Duodenal mucosa (tissue), 2 donors: Measurements from ENCODE around the gene GFI1.

ENCODE experiments used
- H3K27ac ChIP-seq: one replicate; pipeline ENCODE4 v1.7.0; 2013; ENCODE audit warnings: low read depth, low read length
- H3K27me3 ChIP-seq, 2 donors: one replicate each; pipeline ENCODE4 v1.7.0; 2013; ENCODE audit warnings: low read length in 2 of 2, control low read depth in 1 of 2; ENCODE audit not compliant: insufficient read depth in 2 of 2, control insufficient read depth in 1 of 2
- H3K36me3 ChIP-seq, 2 donors: one replicate each; pipeline ENCODE4 v1.7.0; 2013; ENCODE audit warnings: low read length in 2 of 2, control low read depth in 1 of 2; ENCODE audit not compliant: insufficient read depth in 2 of 2, control insufficient read depth in 1 of 2
- H3K4me1 ChIP-seq, 2 donors: one replicate each; pipeline ENCODE4 v1.7.0; 2013; ENCODE audit warnings: low read length in 2 of 2, control low read depth in 1 of 2; ENCODE audit not compliant: insufficient read depth in 2 of 2, control insufficient read depth in 1 of 2
- H3K4me3 ChIP-seq, 2 donors: one replicate each; pipeline ENCODE4 v1.7.0; 2013; ENCODE audit warnings: low read length in 2 of 2, low read depth in 1 of 2
- H3K9ac ChIP-seq, 2 donors: one replicate each; pipeline ENCODE4 v1.7.0; 2013; ENCODE audit warnings: low read length in 2 of 2, low read depth in 1 of 2
- H3K9me3 ChIP-seq, 2 donors: one replicate each; pipeline ENCODE4 v1.7.0; 2013; ENCODE audit warnings: low read length in 2 of 2, control low read depth in 1 of 2; ENCODE audit not compliant: control insufficient read depth in 1 of 2

GFI1 gene

DNA sequence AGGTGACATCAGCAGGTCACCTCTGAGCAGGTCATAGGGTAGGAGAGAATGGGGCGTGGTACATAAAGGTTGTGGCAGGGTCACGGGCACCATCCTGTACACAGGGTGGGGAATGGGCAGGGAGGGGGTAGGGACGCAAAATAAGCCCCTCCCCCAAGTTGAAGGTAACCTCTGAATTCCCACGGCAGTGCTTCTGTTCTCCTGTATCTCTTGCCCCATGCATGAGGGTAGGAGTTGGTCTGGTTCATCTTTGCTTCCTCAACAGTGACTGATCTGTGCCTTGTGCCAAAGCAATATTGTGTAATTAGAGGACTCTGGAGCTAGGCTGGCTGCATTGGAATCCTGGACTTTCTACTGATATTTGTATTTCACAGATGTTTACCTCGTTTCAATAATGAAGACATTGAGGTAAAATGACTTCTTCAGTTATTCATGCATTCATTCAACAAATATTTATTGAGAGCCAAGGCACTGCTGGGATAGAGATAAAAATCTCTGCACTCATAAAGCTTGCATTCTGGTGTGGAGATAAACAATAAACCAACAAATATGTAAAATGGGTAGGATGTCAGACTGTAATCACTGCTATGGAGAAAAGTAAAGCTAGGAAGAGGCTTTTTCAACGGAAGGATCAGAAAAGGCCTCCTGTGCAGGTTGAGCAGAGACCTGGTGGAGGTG, 18.4 kb upstream of the GFI1 start:
- no peaks in the 10 kb centered on the region for H3K9me3 ChIP-seq
- H3K9ac ChIP-seq, result no peak overlapping the region
- no peaks in the 10 kb centered on the region for H3K27me3 ChIP-seq
- no peak overlapping the region for H3K4me3 ChIP-seq
- H3K36me3 ChIP-seq, result no peaks in the 10 kb centered on the region
- no peak overlapping the region for H3K27ac ChIP-seq
- H3K4me1 ChIP-seq, result no peaks in the 10 kb centered on the region

DNA sequence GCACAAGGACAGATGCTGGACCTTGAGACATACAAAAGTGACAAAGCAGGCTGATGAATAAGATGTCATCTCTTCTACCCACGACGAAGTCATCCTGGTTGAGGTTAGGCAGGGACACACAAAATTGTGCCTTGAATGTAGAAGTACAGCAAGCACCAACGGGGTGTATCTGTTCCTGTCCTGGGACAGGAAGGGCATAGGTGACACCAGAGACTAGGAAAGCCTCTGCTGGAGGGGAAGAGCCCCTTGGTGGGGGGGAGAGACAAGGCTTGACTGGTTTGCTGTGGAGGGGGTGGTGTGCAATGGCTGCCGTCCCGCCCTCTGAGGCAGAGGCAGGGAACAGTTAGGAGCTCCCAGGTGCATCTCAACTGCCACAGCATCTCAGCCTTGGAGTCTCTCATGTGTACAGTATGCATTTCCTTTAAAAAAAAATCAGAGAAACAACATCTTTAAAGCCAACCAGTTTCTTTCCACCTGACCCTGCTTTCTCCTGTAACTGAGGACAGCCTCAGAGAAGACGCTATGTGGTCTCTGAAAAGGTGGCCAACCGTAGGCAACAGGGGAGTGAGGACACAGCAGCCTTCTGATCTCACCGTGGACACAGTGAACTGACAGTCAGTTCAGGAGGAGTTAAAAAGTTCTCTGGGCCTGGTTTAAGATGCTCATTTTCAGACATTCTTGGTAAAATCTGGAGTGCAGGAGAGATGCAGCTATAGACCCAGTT, 17.7 kb upstream of the GFI1 start:
- H3K9ac ChIP-seq, result no peak overlapping the region
- H3K4me3 ChIP-seq, result no peak overlapping the region
- no peaks in the 10 kb centered on the region for H3K36me3 ChIP-seq
- no peak overlapping the region for H3K27ac ChIP-seq
- H3K4me1 ChIP-seq, result no peaks in the 10 kb centered on the region
- no peaks in the 10 kb centered on the region for H3K27me3 ChIP-seq
- no peaks in the 10 kb centered on the region for H3K9me3 ChIP-seq

DNA sequence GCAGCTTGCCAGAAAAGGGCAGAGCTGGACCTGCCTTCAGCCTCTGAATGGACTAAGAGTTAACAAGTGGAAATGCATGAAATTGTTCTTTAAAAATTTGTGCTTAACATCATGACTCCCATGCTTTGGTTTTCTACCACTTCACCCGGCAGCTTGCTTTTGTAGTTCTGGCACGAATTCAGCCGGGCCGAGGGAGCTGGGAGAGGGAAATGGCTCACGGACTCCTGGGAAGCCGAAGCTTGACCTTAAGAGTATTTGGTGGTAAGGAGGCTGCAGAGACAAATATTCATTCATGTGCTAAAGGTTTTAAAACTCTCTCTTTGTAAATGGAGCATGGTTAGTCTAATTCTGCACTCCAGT, 17.2 kb upstream of the GFI1 start:
- Histone ChIP-seq H3K9ac (no peak overlapping the region), H3K4me1 (no peaks in the 10 kb centered on the region), H3K27ac (no peak overlapping the region), H3K4me3 (no peak overlapping the region), H3K9me3 (no peaks in the 10 kb centered on the region), H3K27me3 (no peaks in the 10 kb centered on the region), H3K36me3 (no peaks in the 10 kb centered on the region)

DNA sequence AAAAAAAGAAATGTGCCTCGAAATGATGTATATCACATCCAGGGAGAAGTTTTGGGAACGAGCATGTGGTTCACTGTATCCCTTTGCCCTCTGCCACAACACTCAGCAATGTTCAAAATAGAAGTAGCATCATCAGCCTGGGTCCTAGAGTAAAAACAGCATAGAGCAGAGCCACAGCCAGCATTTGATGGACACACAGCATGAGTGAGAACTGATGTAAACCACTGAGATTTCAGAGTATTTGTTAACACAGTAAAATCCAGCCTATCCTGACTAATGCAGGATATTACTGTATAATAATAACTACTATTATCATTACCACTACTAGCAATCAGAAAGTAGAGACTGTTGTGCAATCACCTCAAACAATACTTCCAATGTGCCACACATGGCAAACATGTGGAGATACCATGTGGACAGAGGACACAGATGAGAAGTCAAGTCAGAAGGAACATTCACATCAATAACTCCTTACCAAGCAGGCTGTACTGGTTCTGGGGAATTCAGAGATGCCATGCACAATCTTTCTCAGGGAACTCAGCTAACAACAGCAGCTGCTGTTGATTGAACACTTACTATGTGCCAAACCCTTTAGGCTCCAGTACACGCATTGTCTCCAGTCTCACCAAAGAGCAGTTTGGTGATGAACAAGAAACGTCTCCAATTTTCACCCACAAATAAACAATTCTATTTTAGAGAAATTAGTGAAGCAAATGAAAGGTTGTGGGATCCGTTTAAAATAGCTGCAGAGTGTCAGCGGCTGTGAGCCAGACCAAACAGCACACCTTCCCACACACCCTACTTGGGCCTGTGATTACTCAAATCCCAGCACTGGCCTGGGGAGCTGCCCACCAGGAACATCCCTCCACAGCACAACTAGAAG, 16.6 kb upstream of the GFI1 start:
- Histone ChIP-seq H3K27me3 (no peaks in the 10 kb centered on the region), H3K36me3 (no peaks in the 10 kb centered on the region), H3K4me1 (no peaks in the 10 kb centered on the region), H3K9me3 (no peaks in the 10 kb centered on the region), H3K4me3 (no peak overlapping the region), H3K27ac (no peak overlapping the region), H3K9ac (no peak overlapping the region)

DNA sequence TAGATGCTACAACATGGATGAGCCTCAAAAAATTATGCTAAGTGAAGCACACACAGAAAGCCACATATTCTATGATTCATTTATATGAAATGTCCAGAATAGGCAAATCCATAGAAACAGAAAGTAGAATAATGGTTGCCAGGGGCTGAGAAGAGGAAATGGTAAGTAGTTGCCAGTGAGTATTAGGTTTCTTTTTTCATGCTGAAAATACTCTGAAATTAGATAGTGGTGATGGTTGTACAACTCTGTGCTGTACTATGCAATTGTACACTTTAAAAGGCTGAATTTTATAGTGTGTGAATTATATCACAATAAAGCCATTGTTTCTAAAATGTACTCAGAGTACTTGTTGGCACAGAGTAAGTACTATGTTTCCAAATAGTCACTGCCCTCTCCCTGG, 15.5 kb upstream of the GFI1 start:
- H3K4me1 ChIP-seq, result no peaks in the 10 kb centered on the region
- no peaks in the 10 kb centered on the region for H3K27me3 ChIP-seq
- no peak overlapping the region for H3K4me3 ChIP-seq
- H3K27ac ChIP-seq, result no peak overlapping the region
- no peaks in the 10 kb centered on the region for H3K9me3 ChIP-seq
- H3K9ac ChIP-seq, result no peak overlapping the region
- H3K36me3 ChIP-seq, result no peaks in the 10 kb centered on the region

DNA sequence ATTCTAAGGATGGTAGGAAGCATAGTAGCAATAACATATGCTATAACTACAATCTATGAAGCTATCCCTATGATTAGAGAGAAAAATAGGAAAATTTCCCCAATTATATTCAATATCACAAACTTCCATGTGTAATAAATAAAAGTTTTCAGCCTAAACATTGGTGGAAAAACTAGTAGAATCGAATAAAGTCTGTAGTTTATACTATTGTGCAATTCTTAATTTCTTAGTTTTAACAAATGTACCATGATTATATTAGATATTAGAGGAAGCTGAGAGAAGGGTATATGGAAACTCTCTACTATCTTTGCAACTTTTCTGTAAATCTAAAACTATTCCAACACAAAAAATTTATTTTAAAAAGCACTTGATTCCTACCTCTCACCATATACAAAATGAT, 13.8 kb upstream of the GFI1 start:
- no peak overlapping the region for H3K4me3 ChIP-seq
- no peaks in the 10 kb centered on the region for H3K4me1 ChIP-seq

DNA sequence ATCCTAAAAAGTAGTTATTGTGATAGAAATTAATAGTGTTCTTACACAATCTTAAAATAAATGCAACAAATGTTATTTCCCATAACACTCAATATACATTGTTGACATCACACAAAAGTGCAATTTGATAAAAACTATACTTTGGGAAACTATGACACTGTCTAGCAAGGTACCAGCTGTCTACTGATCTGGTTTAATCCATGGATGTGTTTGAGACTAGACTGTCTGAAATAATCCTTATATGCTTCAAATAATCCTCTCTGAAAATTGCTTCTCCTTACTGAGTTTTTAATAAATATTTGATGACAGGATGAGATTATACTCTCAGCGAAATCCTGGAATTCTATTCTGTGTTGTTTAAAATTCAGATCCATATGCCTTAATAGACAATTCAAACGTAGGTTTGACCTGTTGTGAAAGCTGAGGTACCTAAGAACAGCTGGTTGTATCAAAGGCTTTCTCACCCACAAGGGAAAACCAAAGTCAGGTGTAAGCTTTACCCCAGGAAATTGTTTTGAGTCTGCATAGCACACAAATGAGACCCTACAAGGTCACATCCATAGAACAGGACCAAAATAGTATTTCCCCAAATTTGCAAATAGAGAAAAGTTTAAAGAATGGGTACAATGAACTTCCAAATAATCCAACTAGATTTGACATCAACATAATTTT, 8.8 kb upstream of the GFI1 start:
- no peaks in the 10 kb centered on the region for H3K9me3 ChIP-seq
- H3K4me3 ChIP-seq, result no peak overlapping the region
- H3K4me1 ChIP-seq, result no peaks in the 10 kb centered on the region
- H3K36me3 ChIP-seq, result no peaks in the 10 kb centered on the region
- no peaks in the 10 kb centered on the region for H3K27me3 ChIP-seq
- no peak overlapping the region for H3K27ac ChIP-seq
- H3K9ac ChIP-seq, result no peak overlapping the region

More for the DNA sequence above, 13.8 kb upstream of the GFI1 start:
- no peaks in the 10 kb centered on the region for H3K9me3 ChIP-seq
- no peaks in the 10 kb centered on the region for H3K27me3 ChIP-seq
- no peak overlapping the region for H3K9ac ChIP-seq
- no peak overlapping the region for H3K27ac ChIP-seq
- H3K36me3 ChIP-seq, result no peaks in the 10 kb centered on the region

DNA sequence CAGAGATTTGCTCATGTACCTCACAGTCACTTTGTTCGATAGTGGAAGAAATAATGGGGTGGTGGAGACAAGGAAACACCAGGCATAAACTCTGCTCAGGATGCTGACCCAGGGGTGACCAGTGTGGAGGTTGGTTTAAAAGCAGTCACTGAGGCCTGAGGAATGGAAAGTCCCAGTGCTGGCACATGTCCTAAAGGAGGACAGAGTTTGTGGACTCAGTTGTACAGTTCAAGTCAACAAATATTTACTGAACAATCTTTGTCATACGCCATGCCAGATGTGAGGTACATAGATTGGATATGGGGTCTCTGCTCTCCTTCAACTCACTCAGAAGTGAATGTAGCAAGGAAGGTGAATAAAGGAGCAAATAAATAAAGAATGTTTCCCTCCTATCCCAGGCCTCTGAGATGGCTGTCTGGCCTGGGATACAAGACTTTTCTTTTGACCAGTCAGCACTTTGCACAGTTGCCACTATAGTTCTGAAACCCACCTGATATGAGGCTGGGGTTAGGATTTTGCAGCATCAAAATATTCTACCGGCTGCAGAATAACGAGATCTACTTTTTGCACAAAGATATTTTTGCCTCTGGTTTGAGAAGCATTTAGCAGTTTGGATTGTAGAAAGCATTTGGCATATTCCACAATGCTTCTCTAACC, 7.9 kb upstream of the GFI1 start:
- H3K4me1 ChIP-seq, result no peaks in the 10 kb centered on the region
- H3K9me3 ChIP-seq, result no peaks in the 10 kb centered on the region
- no peaks in the 10 kb centered on the region for H3K36me3 ChIP-seq
- H3K27me3 ChIP-seq, result no peaks in the 10 kb centered on the region
- no peak overlapping the region for H3K27ac ChIP-seq
- H3K9ac ChIP-seq, result no peak overlapping the region
- no peak overlapping the region for H3K4me3 ChIP-seq

DNA sequence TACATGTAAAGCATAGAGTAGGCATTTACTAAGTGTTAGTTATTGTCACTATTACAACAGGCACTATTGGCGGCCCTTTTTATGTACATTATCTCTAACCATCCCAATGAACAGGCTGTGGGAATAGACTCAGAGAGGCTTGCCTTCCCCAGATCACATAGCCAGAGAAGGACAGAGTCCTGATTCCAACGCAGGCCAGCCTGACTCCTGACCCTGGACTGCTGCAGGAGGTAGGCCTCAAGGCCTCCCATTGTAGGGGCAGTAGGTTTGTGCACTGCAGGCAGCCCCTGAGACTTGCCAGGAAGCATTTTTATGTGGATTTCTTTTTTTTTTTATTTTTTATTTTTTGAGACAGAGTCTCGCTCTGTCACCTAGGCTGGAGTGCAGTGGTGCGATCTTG, 6.4 kb upstream of the GFI1 start:
- Histone ChIP-seq H3K27ac (no peak overlapping the region), H3K4me1 (no peaks in the 10 kb centered on the region), H3K9me3 (no peaks in the 10 kb centered on the region), H3K9ac (no peak overlapping the region), H3K27me3 (peaks cover 0 to 8% of the 10 kb centered on the region in 2 donors), H3K4me3 (no peak overlapping the region), H3K36me3 (no peaks in the 10 kb centered on the region)
